K562 (cell line): Measurements from ENCODE around the gene ITPK1.

Experiments
- BCOR ChIP-seq: fragments of 450-650 bp; IDR thresholded peaks from 2 replicates; pipeline ENCODE4 v1.6.1; 2016
- BHLHE40 ChIP-seq: IDR thresholded peaks from 2 replicates; pipeline ENCODE4 v1.6.1; 2011; ENCODE audit warnings: low read length, improper control_type of control experiment
- FOS ChIP-seq: IDR thresholded peaks from 3 replicates; pipeline ENCODE4 v1.6.1; 2011; ENCODE audit not compliant: insufficient read length; ENCODE audit errors: extremely low read depth
- KDM4B ChIP-seq, 2 experiments: fragments of 450-650 bp in 1 of 2; sonication (generic) in 1 of 2; IDR thresholded peaks; 2 replicates each; pipeline ENCODE4 v1.6.1; 2016 to 2017; ENCODE audit warnings: borderline replicate concordance in 2 of 2, antibody characterized with exemption in 1 of 2, low read depth in 1 of 2, mild to moderate bottlenecking in 1 of 2
- RFX5 ChIP-seq: IDR thresholded peaks from 2 replicates; pipeline ENCODE4 v1.6.1; 2011; ENCODE audit warnings: low read depth, mild to moderate bottlenecking, improper control_type of control experiment, low read length
- SOX6 ChIP-seq: fragments of 450-650 bp; IDR thresholded peaks from 2 replicates; pipeline ENCODE4 v1.6.1; 2014; ENCODE audit warnings: mild to moderate bottlenecking
- ZC3H8 ChIP-seq: fragments of 450-650 bp; IDR thresholded peaks from 2 replicates; pipeline ENCODE4 v1.6.1; 2017
- ZNF134 ChIP-seq: fragments of 250-450 bp; sonication (Bioruptor Pico); conservative IDR thresholded peaks from 2 replicates; pipeline ENCODE4 v1.4.0; 2020

GRCh38 chr14:93092606-93093556 lies 22.8 kb downstream of the ITPK1 start:
- TF ChIP-seq ZC3H8 (no peak), BCOR (no peak), BHLHE40 (no peak), FOS (no peak), KDM4B (IDR thresholded peaks at IDR 0.05; ENCODE audit: borderline replicate concordance in 2 of 2, low read depth in 1 of 2) (no peak), RFX5 (no peak), ZNF134 (CRISPR knock-in tag) (no peak), SOX6 (no peak)
